ENCODE results near the gene RGMA.
"Not testable (repeated sequence)": the region's sequence is repeated elsewhere in the genome, so short reads cannot be mapped to it uniquely, and the experiment has no call there.

The RGMA gene

GRCh38 chr15:93034512-93034911, 54.5 kb downstream of the RGMA start:
- no peak overlapping the region for H3K9ac ChIP-seq
- H2AFZ ChIP-seq, result no peak overlapping the region
- no peaks in the 10 kb centered on the region for H3K27me3 ChIP-seq (ENCODE audit: control insufficient read depth, insufficient read depth, low read length)
- no peak for TF ChIP-seq CTCF (IDR thresholded peaks at IDR 0.05)
- H3K4me1 ChIP-seq, result no peaks in the 10 kb centered on the region
- H3K79me2 ChIP-seq, result no peaks in the 10 kb centered on the region
- H3K36me3 ChIP-seq (ENCODE audit: control insufficient read depth, insufficient read depth, low read length), result no peaks in the 10 kb centered on the region
- no peak overlapping the region for H3K4me3 ChIP-seq (ENCODE audit: low read depth, low read length)
- H3K9me3 ChIP-seq (ENCODE audit: control insufficient read depth, low read length), result no peaks in the 10 kb centered on the region
- H3K27ac ChIP-seq, result no peak overlapping the region
- H3K4me2 ChIP-seq (ENCODE audit: low read length), result no peak overlapping the region

- H3K9ac ChIP-seq, result no peak overlapping the region
Measured at GRCh38 chr15:93033434-93034045, 55.5 kb downstream of the RGMA start.

GRCh38 chr15:93032515-93033206, 56.4 kb downstream of the RGMA start:
- not testable (repeated sequence) for H3K9ac ChIP-seq; H3K4me3 ChIP-seq (ENCODE audit: low read depth, low read length); H3K4me2 ChIP-seq (ENCODE audit: low read length); H3K9me3 ChIP-seq (ENCODE audit: control insufficient read depth, low read length); H2AFZ ChIP-seq; H3K27ac ChIP-seq; H3K4me1 ChIP-seq; H3K36me3 ChIP-seq (ENCODE audit: control insufficient read depth, insufficient read depth, low read length); H3K79me2 ChIP-seq; H3K27me3 ChIP-seq (ENCODE audit: control insufficient read depth, insufficient read depth, low read length)

More at GRCh38 chr15:93033434-93034045, 55.5 kb downstream of the RGMA start:
- peaks cover 2% of the 10 kb centered on the region for H3K4me1 ChIP-seq
- H3K27ac ChIP-seq, result no peak overlapping the region
- no peak overlapping the region for H3K4me2 ChIP-seq (ENCODE audit: low read length)
- H3K4me3 ChIP-seq (ENCODE audit: low read depth, low read length), result no peak overlapping the region
- no peak for TF ChIP-seq CTCF (IDR thresholded peaks at IDR 0.05)
- H3K36me3 ChIP-seq (ENCODE audit: control insufficient read depth, insufficient read depth, low read length), result no peaks in the 10 kb centered on the region
- no peaks in the 10 kb centered on the region for H3K79me2 ChIP-seq
- H3K27me3 ChIP-seq (ENCODE audit: control insufficient read depth, insufficient read depth, low read length), result no peaks in the 10 kb centered on the region
- no peak overlapping the region for H2AFZ ChIP-seq
- H3K9me3 ChIP-seq (ENCODE audit: control insufficient read depth, low read length), result no peaks in the 10 kb centered on the region

GRCh38 chr15:93031557-93032384, 57.2 kb downstream of the RGMA start:
- H3K27ac ChIP-seq; H3K79me2 ChIP-seq; H3K4me1 ChIP-seq; H3K4me3 ChIP-seq (ENCODE audit: low read depth, low read length); H3K9me3 ChIP-seq (ENCODE audit: control insufficient read depth, low read length); H3K9ac ChIP-seq; H3K36me3 ChIP-seq (ENCODE audit: control insufficient read depth, insufficient read depth, low read length); H2AFZ ChIP-seq; H3K4me2 ChIP-seq (ENCODE audit: low read length); H3K27me3 ChIP-seq (ENCODE audit: control insufficient read depth, insufficient read depth, low read length): not testable (repeated sequence)

- no peak overlapping the region for H2AFZ ChIP-seq
- H3K4me3 ChIP-seq (ENCODE audit: low read depth, low read length), result no peak overlapping the region
- no peaks in the 10 kb centered on the region for H3K9me3 ChIP-seq (ENCODE audit: control insufficient read depth, low read length)
- H3K4me1 ChIP-seq, result peaks cover 2% of the 10 kb centered on the region
- H3K79me2 ChIP-seq, result no peaks in the 10 kb centered on the region
- H3K9ac ChIP-seq, result no peak overlapping the region
- no peak overlapping the region for H3K4me2 ChIP-seq (ENCODE audit: low read length)
- TF ChIP-seq CTCF (IDR thresholded peaks at IDR 0.05), result no peak
- H3K36me3 ChIP-seq (ENCODE audit: control insufficient read depth, insufficient read depth, low read length), result no peaks in the 10 kb centered on the region
- H3K27me3 ChIP-seq (ENCODE audit: control insufficient read depth, insufficient read depth, low read length), result no peaks in the 10 kb centered on the region
- no peak overlapping the region for H3K27ac ChIP-seq
Measured at GRCh38 chr15:93031103-93031464, 57.9 kb downstream of the RGMA start.

Measured in parathyroid adenoma (tissue), 2 donors.